GM19468 (cell line): ENCODE data around the gene P2RY2.

Experiments used
- ATAC-seq: cut with Tn5 transposase; IDR thresholded peaks from one replicate; pipeline ENCODE4 v1.9.1; 2021; ENCODE audit warnings: mild to moderate bottlenecking, moderate library complexity, moderate number of reproducible peaks; ENCODE audit not compliant: unreplicated experiment; ENCODE audit errors: extremely low read depth

The P2RY2 gene

DNA sequence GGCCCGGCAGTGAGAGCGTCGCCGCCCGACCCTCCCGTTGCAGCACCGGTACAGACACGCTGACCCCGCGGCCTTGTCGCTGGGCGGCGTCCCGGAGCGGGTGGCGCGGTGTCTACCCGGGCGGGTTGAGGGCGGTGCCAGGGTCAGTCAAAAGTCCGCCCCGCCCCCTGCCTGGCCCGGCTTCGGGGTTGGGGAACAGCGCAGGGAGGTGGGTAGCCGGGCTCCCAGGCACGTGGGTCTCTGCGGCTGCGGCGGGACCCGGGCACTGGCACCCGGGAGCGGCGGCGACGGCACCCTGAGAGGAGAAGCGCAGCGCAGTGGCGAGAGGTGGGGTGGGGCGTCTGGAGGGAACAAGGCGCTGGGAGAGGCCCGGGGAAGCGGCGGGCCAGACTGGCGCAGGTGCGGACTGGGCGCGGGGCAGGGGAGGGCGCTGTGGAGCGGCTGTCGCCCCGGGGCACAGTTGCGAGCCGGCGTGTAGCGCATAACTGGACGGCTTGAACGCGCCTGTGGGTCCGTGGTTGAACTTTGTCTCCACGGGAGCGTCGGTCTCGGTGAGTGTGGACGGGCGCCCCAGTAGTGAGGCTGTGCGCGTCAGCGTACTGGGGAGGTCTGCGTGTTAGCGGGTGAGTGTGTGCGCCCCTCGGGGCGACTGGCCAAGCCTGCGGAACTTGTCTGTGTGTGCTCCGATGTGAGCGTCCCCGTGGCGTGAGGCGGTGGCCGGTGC is at the start of gene P2RY2:
Gene P2RY2 (plus strand): TSS at position 176 of the 724 bp plus-strand sequence. CDS start 15,879 bp downstream, outside the sequence.
- ATAC-seq, result no peak

DNA sequence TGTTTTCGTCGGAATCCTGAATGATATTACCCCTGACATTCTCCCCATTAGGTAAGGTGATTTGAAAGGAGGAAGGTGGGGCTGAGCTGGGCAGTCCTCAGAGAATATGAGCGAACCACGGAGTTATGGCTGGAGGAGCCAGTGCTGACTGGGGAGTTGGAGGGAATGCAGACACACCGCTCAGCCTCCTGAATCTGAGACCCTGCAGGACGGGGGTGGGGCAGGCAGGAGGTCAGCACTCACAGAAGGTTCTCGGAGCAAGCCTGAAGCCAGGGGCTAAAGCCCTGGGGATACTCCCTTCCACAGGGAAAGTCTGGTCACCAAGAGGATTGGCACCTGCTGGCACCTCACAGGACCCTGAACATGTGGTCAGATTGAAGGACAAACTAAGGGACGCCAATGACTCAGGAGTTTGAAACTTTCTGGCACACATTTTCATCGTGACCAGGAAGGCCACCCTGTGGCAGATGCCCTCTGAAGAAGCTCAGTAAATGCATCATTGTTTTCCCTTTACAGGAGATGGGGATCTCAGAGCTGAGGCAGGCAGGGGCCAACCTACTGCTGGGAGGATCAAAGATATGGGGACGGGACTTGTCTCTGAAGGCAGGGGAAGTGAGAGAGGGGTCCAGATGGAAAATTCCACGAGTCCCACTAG is 49.0 kb upstream of the P2RY2 start:
- ATAC-seq, result no peak

DNA sequence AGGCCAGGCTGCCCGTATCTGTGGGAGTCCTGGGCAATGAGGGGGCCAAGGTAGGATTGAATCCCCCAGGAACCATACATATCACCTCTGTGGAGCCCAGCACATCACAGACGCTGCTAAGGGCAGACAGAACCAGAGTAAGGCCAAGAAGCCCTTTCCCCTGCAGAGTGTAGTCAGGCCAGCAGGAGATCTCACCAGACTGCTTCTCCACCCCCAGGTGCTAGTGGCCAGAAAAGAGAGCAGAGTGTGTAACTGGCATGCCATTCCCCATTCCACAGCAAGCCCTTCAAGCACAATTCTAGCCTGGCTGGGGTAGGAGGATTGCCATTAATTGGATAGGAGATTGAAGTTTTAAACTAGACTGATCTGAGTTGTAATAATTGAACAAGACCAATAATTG is 47.9 kb upstream of the P2RY2 start:
- ATAC-seq, result no peak

GRCh38 chr11:73171436-73172161 is 46.5 kb upstream of the P2RY2 start:
- no peak for ATAC-seq

DNA sequence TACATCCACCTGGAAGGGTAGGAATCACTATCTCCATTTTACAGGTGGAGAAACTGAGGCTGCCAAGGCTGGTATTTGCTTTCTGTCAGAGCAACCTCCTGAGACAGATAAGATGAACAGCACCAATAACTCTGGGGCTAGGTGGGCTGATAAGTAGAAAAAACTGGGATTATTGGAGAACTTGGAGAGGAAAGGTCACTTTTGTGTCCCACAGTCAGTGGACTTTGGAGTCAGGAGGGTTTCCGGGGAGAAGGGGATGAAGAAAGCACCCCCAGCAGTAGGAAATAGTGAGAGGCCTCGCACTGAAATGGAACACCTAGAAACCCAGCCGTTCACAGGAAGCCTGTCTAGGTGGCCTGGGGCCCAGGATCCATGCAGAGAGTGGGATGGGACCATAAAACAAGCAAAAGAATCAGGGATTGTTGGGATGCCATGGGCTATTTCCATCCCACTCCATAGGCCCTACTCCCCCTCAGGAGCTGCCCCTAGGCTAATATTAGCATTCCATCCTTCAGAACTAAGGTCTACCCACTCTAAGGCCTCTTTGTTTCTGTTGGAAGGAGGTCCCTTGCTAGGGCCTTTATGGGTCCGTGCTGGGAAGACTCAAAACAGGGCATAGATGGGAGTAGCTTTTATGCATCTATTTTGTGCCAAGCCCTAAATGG is 45.0 kb upstream of the P2RY2 start:
- no peak for ATAC-seq

GRCh38 chr11:73173755-73174494 is 44.2 kb upstream of the P2RY2 start:
- ATAC-seq, result no peak

DNA sequence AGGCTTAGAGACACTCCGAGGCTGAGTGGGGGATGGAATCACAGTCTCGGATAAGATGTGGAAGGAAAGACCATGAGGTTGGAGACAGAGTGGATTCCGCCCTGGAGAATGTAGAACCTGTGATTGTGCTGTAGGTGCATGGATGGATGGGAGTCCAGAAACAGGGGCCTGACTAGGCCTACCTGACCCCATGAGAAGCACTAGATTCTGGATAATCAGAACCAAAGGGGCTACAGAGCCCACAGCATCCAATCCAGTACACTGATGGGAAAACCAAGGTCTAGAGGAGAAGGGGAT is 43.6 kb upstream of the P2RY2 start:
- ATAC-seq, result no peak

DNA sequence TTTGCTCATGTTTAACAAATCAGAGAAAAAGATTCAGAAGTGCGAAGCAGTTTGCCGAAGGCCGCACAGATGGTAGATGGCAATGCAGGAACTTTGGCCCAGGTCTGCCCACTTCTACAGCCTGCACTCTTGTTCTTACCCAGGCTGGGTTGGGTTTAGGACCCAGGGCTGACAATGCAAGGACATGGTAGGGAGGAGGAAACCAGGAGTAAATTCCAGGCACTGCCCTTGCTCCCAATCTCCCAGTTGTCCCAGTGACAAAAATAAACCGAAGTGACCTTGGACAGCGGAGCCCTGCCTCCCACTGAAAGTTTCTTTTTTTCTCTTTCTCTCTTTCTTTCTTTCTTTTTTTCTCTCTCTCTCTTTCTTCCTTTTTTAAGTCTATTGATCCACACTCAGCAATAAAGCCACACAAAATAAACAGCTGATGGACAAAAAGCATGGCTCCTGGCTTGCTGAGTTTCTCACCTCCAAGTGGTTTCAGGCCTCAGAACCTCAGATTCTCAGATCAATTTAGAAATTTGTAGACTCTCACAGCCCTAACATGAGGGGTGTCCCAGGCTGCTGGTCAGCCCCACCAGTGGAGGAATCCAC is 42.4 kb upstream of the P2RY2 start:
- no peak for ATAC-seq

GRCh38 chr11:73176145-73176873 is 41.8 kb upstream of the P2RY2 start:
- no peak for ATAC-seq

DNA sequence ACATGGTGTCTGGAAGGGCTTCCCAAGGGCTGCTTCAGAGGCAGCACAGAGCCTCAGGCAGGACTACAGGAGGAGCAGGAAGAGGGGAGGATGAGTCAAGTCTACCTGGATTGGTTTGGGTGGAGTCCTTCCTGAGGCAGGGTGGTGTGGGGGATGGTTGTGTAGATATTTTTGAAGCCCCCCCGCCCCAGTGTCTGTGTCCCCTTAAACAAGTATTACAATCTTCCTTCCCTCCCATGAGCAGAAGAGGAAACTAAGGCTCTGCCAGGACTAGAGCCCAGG is 41.3 kb upstream of the P2RY2 start:
- no peak for ATAC-seq

GRCh38 chr11:73177380-73177777 is 40.7 kb upstream of the P2RY2 start:
- no peak for ATAC-seq

GRCh38 chr11:73177778-73178539 is 40.1 kb upstream of the P2RY2 start:
- no peak for ATAC-seq

DNA sequence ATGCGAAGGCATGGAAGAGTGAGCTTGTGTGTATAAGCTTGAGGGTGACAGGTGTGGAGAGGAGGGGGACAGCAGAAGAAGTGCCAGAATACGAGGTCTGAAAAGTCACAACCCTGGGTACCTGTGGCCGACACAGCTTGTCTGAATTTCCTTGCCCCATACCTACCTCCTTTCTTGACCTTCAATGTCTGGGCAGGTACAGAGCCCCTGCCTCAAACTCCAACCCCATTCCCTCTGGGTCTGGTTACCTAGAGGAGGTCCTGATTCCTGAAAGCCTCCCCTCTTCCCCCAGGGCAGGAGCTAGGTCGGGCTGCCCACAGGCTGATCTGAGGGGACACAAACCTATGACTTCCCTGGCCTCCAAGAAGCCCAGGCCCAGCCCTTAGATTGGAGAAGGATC is 39.4 kb upstream of the P2RY2 start:
- no peak for ATAC-seq

DNA sequence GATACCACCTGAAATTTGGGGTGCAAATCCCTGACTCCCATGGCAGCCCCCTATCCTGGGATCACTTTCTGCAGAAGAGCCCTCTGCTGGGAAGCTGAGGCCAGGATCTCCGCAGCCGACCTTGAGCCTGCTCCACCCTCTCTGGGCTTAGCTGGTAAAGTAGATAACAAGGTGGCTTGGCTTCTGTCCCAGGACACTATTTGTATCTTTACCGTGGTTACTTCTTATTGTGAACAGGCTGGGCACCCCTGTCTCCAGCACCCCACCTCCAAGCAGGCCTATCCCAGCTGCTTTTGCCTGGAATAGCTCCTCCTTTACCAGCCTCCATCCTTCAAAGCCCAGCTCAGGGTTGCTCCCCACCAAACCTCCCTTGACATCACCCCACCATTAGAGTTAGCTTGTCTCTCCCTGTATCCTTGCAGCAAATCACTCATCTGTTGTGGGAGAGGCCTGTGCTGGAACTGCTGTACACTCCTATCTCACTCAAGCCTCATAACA is 35.2 kb upstream of the P2RY2 start:
- ATAC-seq, result no peak

DNA sequence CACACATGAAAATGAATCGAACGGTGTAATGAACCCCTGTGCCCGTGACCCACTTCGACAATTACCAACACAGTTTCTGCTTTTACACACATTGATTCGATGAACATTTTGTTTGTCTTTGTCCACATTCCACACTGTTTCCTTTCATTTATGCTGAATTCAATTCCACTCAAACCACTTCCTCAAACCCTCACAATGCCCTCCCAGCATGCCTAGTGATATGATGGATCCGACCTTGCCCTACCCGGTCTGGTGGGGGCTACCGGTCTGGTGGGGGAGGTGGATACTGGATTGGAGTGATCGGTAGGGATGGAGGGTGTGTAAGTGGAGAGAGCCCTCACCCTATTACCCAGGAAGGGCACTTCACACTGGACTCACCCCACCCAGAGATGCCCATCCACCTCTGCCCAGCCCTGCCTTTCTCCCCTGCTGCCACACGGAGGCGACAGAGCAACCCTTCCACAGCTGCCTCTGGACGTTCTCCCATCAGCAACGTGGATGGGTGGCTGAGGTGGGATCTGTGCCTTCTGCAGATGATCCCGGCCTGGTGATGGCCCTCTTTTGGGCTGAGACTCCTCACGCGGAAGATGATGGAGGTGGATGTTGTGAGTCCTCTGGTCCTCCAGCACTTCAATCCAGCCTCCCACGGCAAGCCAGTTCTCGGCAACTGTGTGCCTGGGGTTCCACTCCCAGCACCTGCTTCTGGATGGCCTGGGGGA is 33.0 kb upstream of the P2RY2 start:
- no peak for ATAC-seq

- ATAC-seq, result no peak
Observed at GRCh38 chr11:73185680-73186293, 32.3 kb upstream of the P2RY2 start.

DNA sequence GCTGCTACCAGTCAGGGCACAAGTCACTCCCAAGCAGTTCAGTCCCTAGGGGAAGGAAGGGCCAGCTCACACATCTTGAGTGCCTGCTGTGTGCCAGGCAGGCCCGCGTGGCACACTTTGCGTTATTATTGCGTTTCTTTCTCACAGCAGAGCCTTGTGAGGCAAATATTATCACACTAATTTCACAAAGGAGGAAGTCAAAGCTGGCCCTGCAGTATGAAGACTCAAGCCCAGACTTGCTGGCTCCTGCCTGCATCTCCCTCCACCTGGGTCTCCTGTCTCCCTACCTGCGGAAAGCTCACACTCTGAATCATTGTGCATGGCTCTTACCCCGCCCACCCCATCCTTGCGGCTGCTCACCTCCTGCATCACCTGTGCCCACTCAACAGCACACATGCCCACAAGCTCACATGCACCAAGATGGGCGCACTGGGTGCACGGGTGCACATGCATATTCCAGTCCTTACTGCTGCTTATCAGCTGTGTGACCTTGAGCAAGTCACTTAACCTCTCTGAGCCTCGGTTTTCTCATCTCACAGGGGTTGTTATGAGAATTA is 31.7 kb upstream of the P2RY2 start:
- ATAC-seq, result no peak
